ENCODE results near the gene THOP1. TPM values are rescaled to one million over a fixed set of nuclear protein-coding genes. Genes with fewer than 3 reads are reported as not detected.

The THOP1 gene
- polyA plus RNA-seq, 3 donors: 13.4 to 17.6 (median 14.6) TPM

- H3K36me3 ChIP-seq (replicated peaks in 1 of 2; ENCODE audit: control insufficient read depth in 1 of 2, insufficient read depth in 2 of 2, low read length in 2 of 2): peaks cover 34 to 49% of the 10 kb centered on the region in 2 donors
- no peak overlapping the region for H3K27ac ChIP-seq (ENCODE audit: low read depth in 1 of 2, low read length in 2 of 2)
- no peaks in the 10 kb centered on the region for H3K27me3 ChIP-seq (ENCODE audit: control insufficient read depth in 2 of 2, insufficient read depth in 2 of 2, low read length in 2 of 2)
- DNase-seq: no peak
- Mint-ChIP-seq H3K4me1 (peaks cover 8% of the 10 kb centered on the region), H3K36me3 (peaks cover 36 to 51% of the 10 kb centered on the region in 2 donors), H3K27ac (no peak overlapping the region), H3K9me3 (peaks cover 73 to 98% (median 93%) of the 10 kb centered on the region in 7 donors), H3K4me3 (no peak overlapping the region), H3K27me3 (ENCODE audit: low read depth in 3 of 3) (peaks cover 0 to 4% (median 0%) of the 10 kb centered on the region in 3 donors)
- WGBS (ENCODE audit: insufficient coverage): no CpG with 5 or more reads among the region's 3 CpGs
- H3K9me3 ChIP-seq (replicated peaks in 1 of 2; ENCODE audit: control insufficient read depth in 1 of 2, insufficient read depth in 1 of 2, low read length in 2 of 2): peaks cover 73 to 99% of the 10 kb centered on the region in 2 donors
- no peak overlapping the region for H2AFZ ChIP-seq (ENCODE audit: insufficient read depth, low read depth, low read length, poor library complexity, severe bottlenecking)
- no peaks in the 10 kb centered on the region for H4K20me1 ChIP-seq (ENCODE audit: insufficient read depth, low read length)
- H3K4me3 ChIP-seq (replicated peaks in 1 of 3; ENCODE audit: low read depth in 2 of 3, low read length in 3 of 3): no peak overlapping the region
- H3K79me2 ChIP-seq (ENCODE audit: insufficient read depth, low read length): no peaks in the 10 kb centered on the region
- no peak overlapping the region for H3K9ac ChIP-seq (ENCODE audit: insufficient read depth, low read length, poor library complexity, severe bottlenecking)
- H3K4me2 ChIP-seq (replicated peaks; ENCODE audit: extremely low read depth, low read length, poor library complexity, severe bottlenecking): no peak overlapping the region
- intact Hi-C loops (cut with micrococcal nuclease): no loop called here
- no peak for TF ChIP-seq CTCF (IDR thresholded peaks at IDR 0.05)
- H3K4me1 ChIP-seq (ENCODE audit: control insufficient read depth in 1 of 2, insufficient read depth in 2 of 2, low read length in 2 of 2): peaks cover 7% of the 10 kb centered on the region in 2 donors
Measured at GRCh38 chr19:2854849-2855248, 69.5 kb downstream of the THOP1 start.

DNA sequence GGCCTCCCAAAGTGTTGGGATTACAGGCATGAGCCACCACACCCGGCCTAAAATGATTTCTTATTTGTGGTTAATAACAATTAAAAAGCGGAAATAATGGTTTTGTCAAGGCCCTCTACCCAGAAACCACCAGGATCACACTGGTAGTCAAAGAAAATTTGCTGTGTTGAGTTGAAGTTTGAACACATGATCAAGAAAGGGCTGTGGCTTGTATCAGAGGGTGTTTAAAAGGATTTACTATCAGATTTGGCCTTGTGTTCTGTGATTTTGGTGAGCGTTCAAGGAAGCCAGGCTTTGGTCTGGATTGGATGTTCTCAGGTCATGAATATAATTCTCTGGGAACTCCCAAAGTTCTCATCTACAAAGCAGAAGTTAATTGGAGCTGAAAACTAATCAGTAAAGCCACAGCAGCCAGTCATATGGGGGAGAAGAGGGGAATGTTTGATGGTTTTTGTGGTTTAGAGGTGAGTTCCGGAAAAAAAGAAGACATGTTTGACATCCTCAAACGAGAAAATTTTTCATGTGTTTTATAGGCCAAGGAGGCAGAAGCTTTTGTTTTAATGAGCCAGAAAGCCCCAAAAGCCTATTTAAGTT, 71.3 kb downstream of the THOP1 start:
- peaks cover 0 to 4% (median 0%) of the 10 kb centered on the region in 3 donors for H3K27me3 Mint-ChIP-seq (ENCODE audit: low read depth in 3 of 3)
- H3K9ac ChIP-seq (ENCODE audit: insufficient read depth, low read length, poor library complexity, severe bottlenecking): no peak overlapping the region
- H3K79me2 ChIP-seq (ENCODE audit: insufficient read depth, low read length): no peaks in the 10 kb centered on the region
- TF ChIP-seq CTCF (IDR thresholded peaks at IDR 0.05): no peak
- intact Hi-C loops (cut with micrococcal nuclease): no loop called here
- no peak for DNase-seq
- no peak overlapping the region for H3K4me2 ChIP-seq (replicated peaks; ENCODE audit: extremely low read depth, low read length, poor library complexity, severe bottlenecking)
- no peak overlapping the region for H3K4me3 ChIP-seq (replicated peaks in 1 of 3; ENCODE audit: low read depth in 2 of 3, low read length in 3 of 3)
- no peaks in the 10 kb centered on the region for H4K20me1 ChIP-seq (ENCODE audit: insufficient read depth, low read length)
- no peak overlapping the region for H2AFZ ChIP-seq (ENCODE audit: insufficient read depth, low read depth, low read length, poor library complexity, severe bottlenecking)
- no peaks in the 10 kb centered on the region for H3K27me3 ChIP-seq (ENCODE audit: control insufficient read depth in 2 of 2, insufficient read depth in 2 of 2, low read length in 2 of 2)
- 100% methylated on average over 1 of the region's 5 CpGs for WGBS (ENCODE audit: insufficient coverage)
- H3K36me3 ChIP-seq (replicated peaks in 1 of 2; ENCODE audit: control insufficient read depth in 1 of 2, insufficient read depth in 2 of 2, low read length in 2 of 2): peaks cover 22 to 34% of the 10 kb centered on the region in 2 donors
- no peak overlapping the region for H3K27ac Mint-ChIP-seq
- H3K4me3 Mint-ChIP-seq: no peak overlapping the region
- peaks cover 61 to 83% of the 10 kb centered on the region in 2 donors for H3K9me3 ChIP-seq (replicated peaks in 1 of 2; ENCODE audit: control insufficient read depth in 1 of 2, insufficient read depth in 1 of 2, low read length in 2 of 2)
- H3K4me1 ChIP-seq (ENCODE audit: control insufficient read depth in 1 of 2, insufficient read depth in 2 of 2, low read length in 2 of 2): no peaks in the 10 kb centered on the region
- H3K9me3 Mint-ChIP-seq: peaks cover 61 to 90% (median 80%) of the 10 kb centered on the region in 7 donors
- peaks cover 22 to 34% of the 10 kb centered on the region in 2 donors for H3K36me3 Mint-ChIP-seq
- H3K4me1 Mint-ChIP-seq: no peaks in the 10 kb centered on the region
- no peak overlapping the region for H3K27ac ChIP-seq (ENCODE audit: low read depth in 1 of 2, low read length in 2 of 2)
